Peyer's patch (tissue), 4 donors: ENCODE data around the gene IMMP2L. TPM values are rescaled to one million over a fixed set of nuclear protein-coding genes. Genes with fewer than 3 reads are reported as not detected.

Source experiments
- DNase-seq, 3 donors: peaks; one replicate each; pipeline ENCODE4 v3.0.0-alpha.2; 2017 to 2019
- H3K27ac ChIP-seq, 4 donors: fragments of 200-600 bp; sonication (generic); one replicate each; pipeline ENCODE4 v1.5.1; 2016 to 2019
- H3K27me3 ChIP-seq, 2 donors: fragments of 200-600 bp; sonication (generic); one replicate each; pipeline ENCODE4 v1.5.1; 2019
- H3K36me3 ChIP-seq, 3 donors: fragments of 200-600 bp; sonication (generic); one replicate each; pipeline ENCODE4 v1.5.1; 2016 to 2019
- H3K4me1 ChIP-seq, 4 donors: fragments of 200-600 bp; sonication (generic); one replicate each; pipeline ENCODE4 v1.5.1; 2016 to 2019
- H3K4me3 ChIP-seq, 4 donors: fragments of 200-600 bp; sonication (generic); 1 replicate in 3 of 4; 2 replicates in 1 of 4; pipeline ENCODE4 v1.5.1; 2016 to 2019; ENCODE audit warnings: mild to moderate bottlenecking in 1 of 4
- H3K9me3 ChIP-seq, 4 donors: fragments of 200-600 bp; sonication (generic); one replicate each; pipeline ENCODE4 v1.5.1; 2016 to 2019; ENCODE audit warnings: mild to moderate bottlenecking in 1 of 4
- CTCF ChIP-seq, 6 experiments: fragments of 450-650 bp in 4 of 6; fragments of 200-600 bp in 2 of 6; sonication (generic) in 1 of 6; IDR thresholded peaks; one replicate each; pipeline ENCODE4 v1.5.1; 2017 to 2019; ENCODE audit warnings: antibody characterized with exemption in 6 of 6, mild to moderate bottlenecking in 3 of 6, moderate library complexity in 1 of 6
- POLR2A ChIP-seq, 2 donors: fragments of 450-650 bp; IDR thresholded peaks; one replicate each; pipeline ENCODE4 v1.5.1; 2017; ENCODE audit warnings: antibody characterized with exemption in 2 of 2, mild to moderate bottlenecking in 2 of 2, moderate library complexity in 2 of 2
- total RNA-seq, 4 donors: library from RNA; depleted of rRNA; stranded (reverse); fragments of >200 nt; gene quantifications; one replicate each; pipeline ENCODE4 v1.1.0, GENCODE V29; 2016

The IMMP2L gene
- total RNA-seq, 4 donors from 2014 or later: 5.1 to 16.5 (median 10.9) TPM

- Histone ChIP-seq H3K36me3 (no peaks in the 10 kb centered on the region), H3K4me1 (no peaks in the 10 kb centered on the region), H3K4me3 (no peak overlapping the region), H3K27ac (no peak overlapping the region), H3K27me3 (no peaks in the 10 kb centered on the region), H3K9me3 (no peaks in the 10 kb centered on the region)
- TF ChIP-seq CTCF (IDR thresholded peaks at IDR 0.05): no peak
- TF ChIP-seq POLR2A (IDR thresholded peaks at IDR 0.05): no peak
- DNase-seq: no peak
Measured at GRCh38 chr7:111368381-111369065, 193.8 kb downstream of the IMMP2L start.

- no peak for TF ChIP-seq POLR2A (IDR thresholded peaks at IDR 0.05)
- TF ChIP-seq CTCF (IDR thresholded peaks at IDR 0.05): no peak
- Histone ChIP-seq H3K4me3 (no peak overlapping the region), H3K9me3 (no peaks in the 10 kb centered on the region), H3K36me3 (no peaks in the 10 kb centered on the region), H3K27me3 (no peaks in the 10 kb centered on the region), H3K27ac (no peak overlapping the region), H3K4me1 (no peaks in the 10 kb centered on the region)
- DNase-seq: no peak
Measured at GRCh38 chr7:111364413-111364812, 197.9 kb downstream of the IMMP2L start.

- DNase-seq: no peak
- Histone ChIP-seq H3K27me3 (no peaks in the 10 kb centered on the region), H3K27ac (no peak overlapping the region), H3K4me3 (no peak overlapping the region), H3K4me1 (no peaks in the 10 kb centered on the region), H3K9me3 (no peaks in the 10 kb centered on the region), H3K36me3 (no peaks in the 10 kb centered on the region)
- no peak for TF ChIP-seq CTCF (IDR thresholded peaks at IDR 0.05)
- no peak for TF ChIP-seq POLR2A (IDR thresholded peaks at IDR 0.05)
Measured at GRCh38 chr7:111363099-111363498, 199.2 kb downstream of the IMMP2L start.

GRCh38 chr7:111362506-111363054 is 199.7 kb downstream of the IMMP2L start:
- Histone ChIP-seq H3K9me3 (no peaks in the 10 kb centered on the region), H3K27me3 (no peaks in the 10 kb centered on the region), H3K4me3 (no peak overlapping the region), H3K27ac (no peak overlapping the region), H3K4me1 (no peaks in the 10 kb centered on the region), H3K36me3 (no peaks in the 10 kb centered on the region)
- DNase-seq: no peak
- no peak for TF ChIP-seq CTCF (IDR thresholded peaks at IDR 0.05)
- no peak for TF ChIP-seq POLR2A (IDR thresholded peaks at IDR 0.05)

GRCh38 chr7:111358915-111359314 is 203.4 kb downstream of the IMMP2L start:
- H3K27me3 ChIP-seq: no peaks in the 10 kb centered on the region
- no peaks in the 10 kb centered on the region for H3K4me1 ChIP-seq
- H3K27ac ChIP-seq: no peak overlapping the region
- no peak for TF ChIP-seq POLR2A (IDR thresholded peaks at IDR 0.05)
- no peak for TF ChIP-seq CTCF (IDR thresholded peaks at IDR 0.05)
- no peaks in the 10 kb centered on the region for H3K9me3 ChIP-seq
- DNase-seq: no peak
- no peaks in the 10 kb centered on the region for H3K36me3 ChIP-seq
- H3K4me3 ChIP-seq: no peak overlapping the region
